ENCODE results near the gene NRGN. TPM values are rescaled to one million over a fixed set of nuclear protein-coding genes. Genes with fewer than 3 reads are reported as not detected.
"Not testable (repeated sequence)": the region's sequence is repeated elsewhere in the genome, so short reads cannot be mapped to it uniquely, and the experiment has no call there.

The NRGN gene
- polyA plus RNA-seq, 1 donor (not counting 4 experiments of a cell fraction or from before 2014, with no cell fraction given): 0.97 TPM

DNA sequence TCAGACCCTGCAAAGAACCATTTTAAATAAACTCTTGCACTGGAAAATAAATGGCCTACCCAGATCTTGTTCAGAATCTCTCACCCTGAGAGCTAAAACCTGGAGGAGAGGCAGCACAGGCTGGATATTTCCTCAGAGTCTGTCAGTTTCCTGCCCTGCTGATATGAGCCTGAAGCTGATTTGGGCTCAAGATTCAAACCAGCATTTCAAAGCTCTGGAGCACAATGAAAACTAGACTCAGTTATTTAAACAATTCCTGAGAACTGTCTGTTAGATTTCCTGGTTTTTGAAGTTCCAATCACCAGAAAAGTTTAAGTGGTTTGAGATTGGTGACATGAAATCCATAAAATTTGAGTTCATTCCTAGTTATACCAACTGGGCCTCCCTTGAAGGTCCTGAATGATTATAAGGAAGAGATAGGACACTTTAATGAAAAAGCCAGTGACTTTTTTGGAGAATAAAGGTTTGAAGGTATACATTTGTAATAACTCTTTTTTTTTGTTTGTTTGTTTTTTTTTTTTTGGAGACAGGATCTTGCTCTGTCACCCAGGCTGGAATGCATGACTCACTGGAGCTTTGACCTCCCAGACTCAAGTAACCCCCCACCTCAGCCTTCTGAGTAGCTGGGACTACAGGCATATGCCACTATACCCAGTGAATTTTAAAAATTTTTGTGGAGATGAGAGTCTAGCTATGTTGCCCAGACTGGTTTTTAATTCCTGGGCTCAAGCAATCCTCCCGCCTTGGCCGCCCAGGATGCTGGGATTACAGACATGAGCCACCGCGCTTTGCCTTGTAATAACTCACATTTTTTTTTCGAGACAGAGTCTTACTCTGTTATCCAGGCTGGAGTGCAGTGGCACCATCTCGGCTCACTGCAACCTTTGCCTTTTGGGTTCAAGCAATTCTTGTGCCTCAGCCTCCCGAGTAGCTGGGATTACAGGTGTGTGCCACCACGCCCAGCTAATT, 30.3 kb downstream of the NRGN start:
- DNase-seq (ENCODE audit: low read depth, low spot score) (no peak), FAIRE-seq (no peak)
- no peaks in the 10 kb centered on the region for H3K9me3 ChIP-seq (ENCODE audit: control insufficient read depth, low read depth, low read length)
- H4K20me1 ChIP-seq (ENCODE audit: control insufficient read depth, extremely low read depth, insufficient read depth, low read length): no peaks in the 10 kb centered on the region
- H3K27me3 ChIP-seq (ENCODE audit: control insufficient read depth, extremely low read depth, insufficient read depth, low read length): no peaks in the 10 kb centered on the region
- H3K4me1 ChIP-seq (ENCODE audit: control insufficient read depth, extremely low read depth, insufficient read depth, low read length): no peaks in the 10 kb centered on the region
- no peak overlapping the region for H3K9ac ChIP-seq (ENCODE audit: control insufficient read depth, extremely low read depth, insufficient read depth, low read length)
- H3K79me2 ChIP-seq (ENCODE audit: control insufficient read depth, insufficient read depth, low read length): no peaks in the 10 kb centered on the region
- H3K4me3 ChIP-seq (ENCODE audit: control insufficient read depth in 2 of 3, extremely low read depth in 1 of 3, insufficient read depth in 2 of 3, low read depth in 1 of 3, low read length in 3 of 3): no peak overlapping the region
- no peak overlapping the region for H3K4me2 ChIP-seq (ENCODE audit: control insufficient read depth, extremely low read depth, insufficient read depth, low read depth, low read length)
- no peaks in the 10 kb centered on the region for H3K9me1 ChIP-seq (ENCODE audit: control insufficient read depth, extremely low read depth, insufficient read depth, low read length)
- H3K27ac ChIP-seq (ENCODE audit: control insufficient read depth, insufficient read depth, low read length): no peak overlapping the region
- TF ChIP-seq, protein P1, sequence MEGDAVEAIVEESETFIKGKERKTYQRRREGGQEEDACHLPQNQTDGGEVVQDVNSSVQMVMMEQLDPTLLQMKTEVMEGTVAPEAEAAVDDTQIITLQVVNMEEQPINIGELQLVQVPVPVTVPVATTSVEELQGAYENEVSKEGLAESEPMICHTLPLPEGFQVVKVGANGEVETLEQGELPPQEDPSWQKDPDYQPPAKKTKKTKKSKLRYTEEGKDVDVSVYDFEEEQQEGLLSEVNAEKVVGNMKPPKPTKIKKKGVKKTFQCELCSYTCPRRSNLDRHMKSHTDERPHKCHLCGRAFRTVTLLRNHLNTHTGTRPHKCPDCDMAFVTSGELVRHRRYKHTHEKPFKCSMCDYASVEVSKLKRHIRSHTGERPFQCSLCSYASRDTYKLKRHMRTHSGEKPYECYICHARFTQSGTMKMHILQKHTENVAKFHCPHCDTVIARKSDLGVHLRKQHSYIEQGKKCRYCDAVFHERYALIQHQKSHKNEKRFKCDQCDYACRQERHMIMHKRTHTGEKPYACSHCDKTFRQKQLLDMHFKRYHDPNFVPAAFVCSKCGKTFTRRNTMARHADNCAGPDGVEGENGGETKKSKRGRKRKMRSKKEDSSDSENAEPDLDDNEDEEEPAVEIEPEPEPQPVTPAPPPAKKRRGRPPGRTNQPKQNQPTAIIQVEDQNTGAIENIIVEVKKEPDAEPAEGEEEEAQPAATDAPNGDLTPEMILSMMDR (optimal IDR thresholded peaks at IDR 0.05 in 1 of 3, IDR thresholded peaks at IDR 0.05 in 1 of 3, conservative IDR thresholded peaks at IDR 0.05 in 1 of 3; ENCODE audit: extremely low read depth in 1 of 3, insufficient read depth in 2 of 3, low read length in 3 of 3): no peak
- no peak for TF ChIP-seq EZH2 (IDR thresholded peaks at IDR 0.05; ENCODE audit: low read length)
- H3K36me3 ChIP-seq (ENCODE audit: control insufficient read depth in 2 of 2, extremely low read depth in 1 of 2, insufficient read depth in 2 of 2, low read length in 2 of 2): peaks cover 1 to 5% of the 10 kb centered on the region in 2 experiments
- dilution Hi-C loops (cut with MboI; ENCODE audit: extremely low pct_ligation_motif_present, low sequenced_read_pairs): no loop called here
- no peak overlapping the region for H2AFZ ChIP-seq (ENCODE audit: control insufficient read depth, low read length)

- H4K20me1 ChIP-seq (ENCODE audit: control insufficient read depth, extremely low read depth, insufficient read depth, low read length); H3K79me2 ChIP-seq (ENCODE audit: control insufficient read depth, insufficient read depth, low read length); H3K27ac ChIP-seq (ENCODE audit: control insufficient read depth, insufficient read depth, low read length); H3K9me1 ChIP-seq (ENCODE audit: control insufficient read depth, extremely low read depth, insufficient read depth, low read length); DNase-seq (ENCODE audit: low read depth, low spot score); FAIRE-seq; H3K4me1 ChIP-seq (ENCODE audit: control insufficient read depth, extremely low read depth, insufficient read depth, low read length); H2AFZ ChIP-seq (ENCODE audit: control insufficient read depth, low read length); H3K9ac ChIP-seq (ENCODE audit: control insufficient read depth, extremely low read depth, insufficient read depth, low read length); dilution Hi-C loops (cut with MboI; ENCODE audit: extremely low pct_ligation_motif_present, low sequenced_read_pairs); H3K27me3 ChIP-seq (ENCODE audit: control insufficient read depth, extremely low read depth, insufficient read depth, low read length); H3K9me3 ChIP-seq (ENCODE audit: control insufficient read depth, low read depth, low read length); H3K36me3 ChIP-seq (ENCODE audit: control insufficient read depth in 2 of 2, extremely low read depth in 1 of 2, insufficient read depth in 2 of 2, low read length in 2 of 2); H3K4me3 ChIP-seq (ENCODE audit: control insufficient read depth in 2 of 3, extremely low read depth in 1 of 3, insufficient read depth in 2 of 3, low read depth in 1 of 3, low read length in 3 of 3); H3K4me2 ChIP-seq (ENCODE audit: control insufficient read depth, extremely low read depth, insufficient read depth, low read depth, low read length): not testable (repeated sequence)
Measured at GRCh38 chr11:124770959-124771358, 31.2 kb downstream of the NRGN start.

Data from keratinocyte (primary cell).